HPDE6-E6E7 (cell line): ENCODE results near the gene PLEK.
"Not testable (repeated sequence)": the region's sequence is repeated elsewhere in the genome, so short reads cannot be mapped to it uniquely, and the experiment has no call there.

Source experiments
- DNase-seq: peaks from one replicate; pipeline ENCODE4 v3.0.0; 2011; ENCODE audit warnings: missing footprints; ENCODE audit errors: extremely low spot score

PLEK gene, protein sequence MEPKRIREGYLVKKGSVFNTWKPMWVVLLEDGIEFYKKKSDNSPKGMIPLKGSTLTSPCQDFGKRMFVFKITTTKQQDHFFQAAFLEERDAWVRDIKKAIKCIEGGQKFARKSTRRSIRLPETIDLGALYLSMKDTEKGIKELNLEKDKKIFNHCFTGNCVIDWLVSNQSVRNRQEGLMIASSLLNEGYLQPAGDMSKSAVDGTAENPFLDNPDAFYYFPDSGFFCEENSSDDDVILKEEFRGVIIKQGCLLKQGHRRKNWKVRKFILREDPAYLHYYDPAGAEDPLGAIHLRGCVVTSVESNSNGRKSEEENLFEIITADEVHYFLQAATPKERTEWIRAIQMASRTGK

DNA sequence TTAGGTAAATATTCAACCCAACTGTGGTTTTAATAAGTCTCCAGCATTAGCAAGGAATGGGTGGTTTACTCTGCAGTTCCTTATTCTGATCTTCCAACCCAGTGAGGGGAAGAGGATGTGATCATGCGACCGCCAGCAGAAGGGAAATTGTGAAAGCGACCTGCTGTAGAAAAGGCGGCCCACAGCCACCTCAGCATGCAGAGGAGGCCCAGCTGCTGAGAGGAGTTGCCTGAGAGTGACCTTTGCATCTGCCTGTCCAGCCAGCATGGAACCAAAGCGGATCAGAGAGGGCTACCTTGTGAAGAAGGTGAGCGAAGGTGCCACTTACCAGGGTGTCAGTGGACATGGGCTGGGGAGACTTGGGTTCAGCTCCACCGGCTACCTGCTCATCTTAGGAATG lies at the start of gene PLEK:
Gene PLEK, plus strand, starts transcription at position 196 of the 400 bp plus-strand sequence. Its CDS starts 70 bp downstream, at position 266.
- no peak for DNase-seq

DNA sequence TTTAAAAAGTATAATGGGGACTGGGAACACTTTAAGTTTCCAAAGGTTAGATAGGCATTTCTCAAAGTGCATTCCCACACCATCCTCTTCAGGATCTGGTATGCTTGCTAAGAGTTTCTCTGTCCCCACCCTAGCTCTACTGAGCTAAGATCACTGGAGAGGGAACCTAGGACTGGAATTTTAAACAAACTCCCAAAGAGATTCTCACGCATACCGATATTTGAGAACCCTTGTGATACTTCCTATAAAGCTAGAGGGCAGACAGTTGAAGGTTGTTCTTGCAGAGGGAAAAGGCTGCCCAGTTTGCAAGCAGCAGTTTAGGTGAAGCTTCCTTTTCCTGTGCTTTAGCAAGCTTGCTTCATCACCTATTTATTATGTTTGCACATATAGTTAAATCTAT lies 49.0 kb upstream of the PLEK start:
- no peak for DNase-seq

DNA sequence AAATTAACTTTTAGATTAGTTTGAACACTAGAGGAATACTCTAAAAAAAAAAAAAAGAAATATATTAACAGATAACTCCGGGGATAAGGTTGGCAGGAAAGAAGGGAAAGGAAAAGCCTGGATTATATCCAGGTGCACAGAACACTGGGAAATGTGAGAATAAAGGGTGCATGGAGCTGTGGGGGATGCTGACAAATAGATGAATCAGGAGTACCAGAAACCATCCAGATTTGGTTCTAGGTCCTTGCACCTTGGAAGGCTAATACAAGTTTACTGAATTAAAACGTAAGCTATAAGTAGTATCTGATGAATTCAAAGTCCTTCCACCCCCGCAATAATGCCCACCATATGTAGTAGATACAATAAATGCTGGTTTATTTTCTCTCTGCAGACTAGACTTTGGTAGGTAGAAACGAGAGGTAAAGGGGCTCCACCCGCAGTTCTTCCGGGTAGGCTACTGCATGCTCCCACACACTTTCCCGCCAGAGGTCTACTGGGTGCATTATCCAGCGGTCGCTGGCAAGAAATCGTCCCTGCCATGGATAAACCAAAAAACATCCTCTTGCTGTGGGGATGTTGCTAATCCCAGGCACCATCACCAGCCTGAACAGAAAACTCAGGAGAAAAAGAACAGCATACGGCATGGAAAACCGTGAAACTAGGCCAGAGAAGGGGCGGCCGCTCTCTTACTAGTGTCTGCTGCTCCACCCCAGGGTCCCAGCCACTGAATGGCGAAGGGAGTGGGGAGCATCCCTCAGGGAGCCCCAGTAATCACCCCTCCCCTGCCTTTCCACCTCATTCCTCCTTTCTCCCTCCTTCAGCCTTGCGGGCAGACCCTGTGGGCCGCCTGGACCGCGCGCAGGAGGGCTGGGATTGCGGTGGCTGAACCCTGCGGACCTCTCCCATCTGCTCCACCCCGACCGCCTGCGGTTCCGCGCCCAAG lies 46.8 kb upstream of the PLEK start:
- no peak for DNase-seq

DNA sequence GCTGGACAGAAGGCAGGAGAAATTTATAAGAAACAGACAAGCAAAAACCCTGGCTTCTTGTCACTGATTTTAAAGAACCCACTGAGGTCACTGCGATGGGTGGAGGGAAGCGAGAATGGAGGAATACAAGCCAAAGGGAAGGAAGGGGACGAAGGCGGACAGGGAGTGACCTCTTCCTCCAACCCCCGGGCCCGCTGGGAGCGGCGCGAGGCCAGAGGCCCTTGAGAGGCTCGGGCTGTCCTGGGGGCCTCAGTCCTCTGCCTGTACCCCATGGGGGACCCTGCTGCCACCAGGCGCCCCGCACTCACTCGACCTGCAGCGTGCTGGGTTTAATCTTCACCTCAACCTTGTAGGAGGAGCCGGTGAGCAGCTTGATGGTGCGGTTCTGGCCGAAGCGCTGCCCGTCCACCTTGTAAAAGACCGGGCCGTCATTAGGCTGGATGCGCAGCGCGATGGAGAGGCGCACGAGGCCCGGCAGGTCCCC lies 46.1 kb upstream of the PLEK start:
- DNase-seq = no peak

DNA sequence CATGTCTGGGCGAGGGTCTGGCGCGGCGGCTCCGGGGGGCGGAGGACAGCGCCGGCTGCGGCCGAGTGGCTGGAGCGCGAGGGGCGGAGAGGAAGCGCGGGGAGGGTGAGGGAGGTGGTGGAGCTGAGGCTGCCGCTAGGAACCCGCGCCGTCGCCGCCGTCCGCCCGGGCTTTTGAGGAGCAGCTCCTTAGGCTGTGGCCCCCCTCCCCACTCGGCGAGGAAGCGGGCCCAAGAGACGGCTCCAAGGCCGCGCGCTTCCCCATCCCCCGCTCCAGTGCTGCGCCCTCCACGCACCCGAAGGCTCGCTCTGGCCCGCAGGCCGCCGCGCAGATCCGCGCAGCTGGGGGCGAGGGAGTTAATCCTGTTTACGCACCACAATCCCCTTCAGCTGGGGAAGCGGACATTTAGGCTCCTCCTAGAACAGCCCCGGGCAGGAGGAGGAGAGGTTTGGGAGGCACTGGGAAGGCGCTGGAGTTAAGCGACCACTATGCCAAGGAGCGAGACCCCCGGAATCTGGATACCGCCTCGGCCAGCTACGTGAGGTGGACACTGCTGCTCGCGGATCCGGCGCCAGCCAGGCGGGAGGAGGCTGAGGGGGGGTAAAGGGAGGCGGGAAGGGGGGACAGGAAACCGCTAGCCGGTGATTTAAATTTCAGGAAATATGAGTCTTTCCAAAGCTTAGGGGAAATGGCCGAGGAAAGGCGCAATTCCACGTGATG lies 45.5 kb upstream of the PLEK start, which contains the start of gene CNRIP1:
Gene CNRIP1, minus strand, starts transcription at position 552 of the 720 bp plus-strand sequence. Its CDS starts 549 bp downstream, at position 3.
- DNase-seq = no peak

DNA sequence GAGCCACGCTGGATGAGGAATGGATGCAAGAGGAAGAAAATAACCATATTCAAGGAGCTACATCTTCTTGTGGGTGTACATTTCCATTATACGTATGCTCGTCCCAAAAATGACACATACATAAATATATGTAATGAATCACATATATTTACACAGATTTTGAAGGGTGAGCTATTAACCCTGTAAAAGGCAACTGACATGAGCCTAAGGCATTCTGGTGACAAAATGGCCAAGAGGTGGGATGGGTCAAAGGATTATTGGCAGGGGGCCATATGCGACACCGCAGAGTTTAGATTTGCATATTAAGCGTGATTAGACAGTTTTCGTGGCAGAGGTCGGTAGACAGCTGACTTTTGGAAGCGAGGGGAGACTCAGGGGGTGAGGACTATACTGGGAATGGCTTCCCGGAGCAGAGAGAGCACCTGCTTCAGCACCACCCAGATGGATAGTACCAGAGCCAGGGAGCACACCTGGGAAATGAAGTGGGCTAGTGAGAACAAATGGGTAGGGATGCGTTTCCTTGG lies 44.9 kb upstream of the PLEK start:
- DNase-seq = peak; percentile 41

DNA sequence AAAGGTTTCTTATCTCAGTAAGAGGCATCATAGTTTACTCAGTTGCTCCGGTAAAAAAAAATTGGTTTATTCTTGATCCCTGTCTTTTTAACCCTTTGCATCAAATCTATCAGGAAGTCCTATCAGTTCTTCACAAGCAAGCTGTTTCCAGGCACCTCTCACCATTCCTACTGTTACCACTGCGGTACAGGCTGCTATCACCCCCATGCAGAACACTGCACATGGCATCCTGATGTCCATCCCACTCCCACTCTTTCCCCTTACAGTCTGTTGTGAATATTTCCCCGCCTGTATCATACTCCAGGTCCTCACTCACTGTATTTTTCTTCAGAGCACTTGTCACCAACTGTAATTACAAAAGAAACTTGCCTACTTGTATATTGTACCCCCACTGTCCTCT lies 40.0 kb upstream of the PLEK start:
- no peak for DNase-seq

DNA sequence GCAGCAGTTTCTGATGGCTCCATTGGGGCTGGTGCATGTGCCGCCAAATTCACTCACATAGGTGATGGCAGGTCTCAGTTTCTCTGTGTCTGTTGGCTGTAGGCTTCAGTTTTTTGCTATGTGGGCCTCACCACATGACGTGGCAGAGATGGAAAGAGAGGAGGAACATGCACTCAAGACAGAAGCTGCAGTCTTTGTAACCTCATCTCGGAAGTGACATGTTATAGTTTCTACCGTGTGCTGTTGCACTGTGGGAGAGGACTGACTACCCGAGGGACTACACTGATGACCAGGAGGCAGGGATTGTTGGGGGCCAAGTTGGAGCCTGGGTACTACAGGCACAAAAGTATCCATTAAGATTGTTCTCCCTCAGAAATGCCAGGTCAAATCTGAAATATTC lies 36.2 kb upstream of the PLEK start:
- DNase-seq = no peak

DNA sequence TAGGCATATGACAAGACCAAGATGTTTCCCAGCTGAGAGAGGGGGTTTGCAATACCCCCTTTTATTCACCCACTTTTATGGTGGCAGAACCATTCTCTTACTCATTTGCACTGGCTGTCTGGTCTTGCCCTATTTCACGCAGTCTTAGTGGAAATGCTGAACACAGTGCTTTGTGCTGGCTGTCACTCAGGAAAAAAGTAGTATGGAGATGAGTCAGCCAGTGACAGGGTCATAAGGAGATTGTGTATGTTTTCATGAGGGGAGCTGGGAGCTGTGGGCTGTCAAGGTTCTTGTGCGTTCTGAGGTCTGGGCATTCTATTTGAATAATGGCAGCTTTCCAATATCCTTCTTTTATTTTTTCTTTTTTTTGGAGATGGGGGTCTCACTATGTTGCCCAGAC lies 34.4 kb upstream of the PLEK start:
- no peak for DNase-seq

DNA sequence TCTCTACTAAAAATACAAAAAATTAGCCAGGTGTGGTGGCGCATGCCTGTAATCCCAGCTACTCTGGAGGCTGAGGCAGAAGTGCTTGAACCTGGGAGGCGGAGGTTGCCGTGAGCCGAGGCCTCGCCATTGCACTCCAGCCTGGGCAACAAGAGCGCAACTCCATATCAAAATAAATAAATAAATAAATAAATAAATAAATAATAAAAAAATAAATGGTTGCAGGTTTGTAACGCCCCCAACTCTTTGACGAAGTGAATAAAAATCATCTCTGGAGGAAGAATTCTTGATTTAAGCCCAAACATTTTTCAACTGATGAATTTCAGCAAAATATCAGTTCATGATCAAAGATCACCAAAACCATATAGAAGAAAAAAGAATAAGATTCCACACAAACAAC lies 32.1 kb upstream of the PLEK start:
- no peak for DNase-seq

DNA sequence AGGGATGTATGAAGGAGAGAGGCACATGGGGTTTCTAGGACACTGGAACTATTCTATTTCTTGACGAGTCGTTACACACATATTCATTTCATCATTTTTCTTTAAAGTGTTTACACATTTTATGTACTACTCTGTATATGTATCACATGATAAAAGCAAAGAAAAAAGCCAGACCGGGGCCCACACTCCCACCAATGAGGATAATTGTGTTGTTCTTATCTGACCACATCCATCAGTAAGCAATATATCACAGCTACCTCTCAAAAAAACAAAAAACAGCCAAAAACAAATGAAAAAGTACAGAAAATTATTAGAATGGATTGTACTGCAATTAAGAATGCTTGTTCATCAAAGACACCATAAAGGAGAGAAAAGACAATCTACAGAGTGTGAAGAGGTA lies 31.2 kb upstream of the PLEK start:
- no peak for DNase-seq

DNA sequence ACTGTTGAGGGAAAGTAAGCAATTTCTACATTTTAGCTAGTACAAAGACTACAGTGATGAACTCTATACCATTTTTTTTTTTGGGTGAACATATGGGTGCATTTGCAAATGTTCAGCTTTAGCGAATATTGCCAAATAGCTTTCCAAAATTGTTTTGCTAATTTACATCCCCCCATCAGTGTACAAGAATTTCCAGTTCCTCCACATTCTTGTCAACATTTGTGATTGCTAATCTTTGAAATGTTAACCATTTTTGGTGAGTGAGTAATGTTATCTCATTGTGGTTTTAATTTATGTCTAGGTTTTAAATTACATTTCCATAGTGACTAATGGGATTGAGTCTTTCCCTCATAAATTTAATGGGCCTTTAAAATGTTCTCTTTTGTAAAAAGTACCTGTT lies 28.9 kb upstream of the PLEK start:
- peak; percentile 37 for DNase-seq

DNA sequence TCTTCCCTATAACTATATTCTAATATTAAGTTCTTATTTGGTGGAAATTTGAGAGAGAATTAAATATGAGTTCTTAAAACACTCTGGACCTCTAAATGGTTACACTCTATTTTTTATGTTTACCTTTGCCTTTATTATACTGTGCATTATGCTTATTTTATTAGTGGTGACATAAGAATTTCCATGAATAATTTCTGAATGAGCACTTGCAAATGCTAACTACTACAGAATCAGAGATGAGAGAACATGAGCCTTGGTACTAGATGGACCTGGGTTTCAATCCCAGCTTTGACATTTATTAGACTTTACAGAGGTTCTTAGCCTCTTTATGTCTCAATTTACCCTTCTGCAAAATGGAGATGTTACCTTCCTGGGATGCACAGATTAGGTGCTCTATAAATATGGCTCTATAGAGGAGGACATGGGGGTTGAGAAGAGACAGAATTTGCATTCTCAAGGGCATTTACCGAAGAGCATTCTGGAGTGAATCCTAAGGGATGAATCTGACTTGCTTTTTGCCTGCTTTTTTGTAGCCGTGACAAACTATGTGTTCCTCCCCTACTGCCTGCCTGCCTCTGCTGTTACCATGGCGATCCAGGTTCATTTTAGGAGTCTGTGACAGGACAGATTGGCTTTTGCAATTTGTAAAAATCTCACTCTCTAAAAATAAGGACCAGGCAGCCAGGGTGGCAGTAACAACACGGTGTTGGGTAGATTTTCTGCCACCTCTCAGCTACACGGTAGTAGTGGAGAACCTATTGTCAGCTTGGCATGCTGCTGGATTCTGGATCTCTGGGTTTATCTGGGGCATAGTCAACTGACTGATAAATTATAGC lies 24.6 kb upstream of the PLEK start:
- DNase-seq = no peak

DNA sequence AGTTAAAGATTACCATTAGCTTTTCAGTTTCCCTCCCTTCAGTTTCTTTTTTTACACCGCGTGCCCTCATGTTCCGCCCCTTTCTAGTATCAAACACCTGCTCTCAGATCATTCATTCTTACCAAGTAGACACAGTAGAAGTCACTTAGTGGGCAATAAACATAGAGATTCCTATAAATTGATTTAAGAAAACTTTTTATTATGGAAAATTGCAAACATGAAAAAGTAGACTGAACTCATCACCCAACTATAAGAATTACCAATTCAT lies 24.1 kb upstream of the PLEK start:
- DNase-seq = no peak

DNA sequence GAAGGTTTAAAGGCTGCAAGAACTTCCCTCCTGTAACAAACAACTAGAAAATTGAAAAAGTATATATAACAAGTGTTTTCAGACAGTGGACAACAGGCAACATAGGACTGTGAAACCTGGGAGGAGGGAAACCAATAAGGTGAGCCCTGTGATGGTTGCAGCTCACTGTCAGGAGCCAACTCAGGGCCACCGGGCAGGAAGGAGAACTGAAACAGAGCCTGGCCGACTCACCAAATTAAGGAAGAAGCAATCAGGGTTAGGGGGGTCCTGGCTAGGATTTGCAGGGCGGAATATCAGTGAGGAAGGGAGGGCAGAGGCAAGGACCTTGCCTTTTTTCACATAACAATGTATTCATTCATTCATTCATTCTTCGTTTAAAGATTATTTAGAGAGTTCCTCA lies 23.5 kb upstream of the PLEK start:
- no peak for DNase-seq

DNA sequence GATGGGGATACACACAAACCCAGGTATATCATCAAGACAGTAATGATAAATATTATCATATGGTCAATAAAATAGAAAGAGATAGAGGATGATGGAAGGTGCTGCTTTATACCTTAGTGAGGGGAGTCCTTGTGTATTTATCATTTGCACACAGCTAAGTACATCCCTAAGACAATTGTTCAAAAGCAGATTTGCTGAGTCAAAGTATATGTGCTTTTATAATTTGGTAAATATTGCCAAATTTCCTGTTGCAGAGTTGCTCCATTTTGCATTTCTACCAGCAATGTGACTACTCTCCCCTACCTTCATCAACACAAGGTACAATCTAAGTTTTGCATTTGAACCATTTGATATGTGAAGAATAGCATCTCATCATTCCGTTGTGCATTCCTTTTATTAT lies 22.6 kb upstream of the PLEK start:
- DNase-seq = no peak

DNA sequence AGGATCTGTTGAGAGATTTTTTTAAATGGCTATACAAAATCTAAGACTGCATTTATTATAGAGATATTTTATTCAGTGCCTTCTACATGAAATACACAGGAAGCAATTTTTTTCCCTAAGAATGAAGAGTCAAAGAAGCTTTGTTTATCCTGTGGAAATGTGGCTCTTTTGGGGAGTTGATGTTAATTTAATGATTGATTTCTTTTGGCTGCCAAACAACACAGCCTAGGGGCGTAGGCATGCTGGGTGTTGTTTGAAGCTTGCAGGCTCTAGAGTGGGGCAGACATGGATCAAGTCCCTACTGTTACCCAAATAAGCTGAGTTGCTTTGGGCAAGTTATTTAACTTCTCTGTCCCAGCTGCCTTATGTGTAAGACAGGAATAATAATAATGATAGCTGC lies 21.1 kb upstream of the PLEK start:
- DNase-seq = no peak

DNA sequence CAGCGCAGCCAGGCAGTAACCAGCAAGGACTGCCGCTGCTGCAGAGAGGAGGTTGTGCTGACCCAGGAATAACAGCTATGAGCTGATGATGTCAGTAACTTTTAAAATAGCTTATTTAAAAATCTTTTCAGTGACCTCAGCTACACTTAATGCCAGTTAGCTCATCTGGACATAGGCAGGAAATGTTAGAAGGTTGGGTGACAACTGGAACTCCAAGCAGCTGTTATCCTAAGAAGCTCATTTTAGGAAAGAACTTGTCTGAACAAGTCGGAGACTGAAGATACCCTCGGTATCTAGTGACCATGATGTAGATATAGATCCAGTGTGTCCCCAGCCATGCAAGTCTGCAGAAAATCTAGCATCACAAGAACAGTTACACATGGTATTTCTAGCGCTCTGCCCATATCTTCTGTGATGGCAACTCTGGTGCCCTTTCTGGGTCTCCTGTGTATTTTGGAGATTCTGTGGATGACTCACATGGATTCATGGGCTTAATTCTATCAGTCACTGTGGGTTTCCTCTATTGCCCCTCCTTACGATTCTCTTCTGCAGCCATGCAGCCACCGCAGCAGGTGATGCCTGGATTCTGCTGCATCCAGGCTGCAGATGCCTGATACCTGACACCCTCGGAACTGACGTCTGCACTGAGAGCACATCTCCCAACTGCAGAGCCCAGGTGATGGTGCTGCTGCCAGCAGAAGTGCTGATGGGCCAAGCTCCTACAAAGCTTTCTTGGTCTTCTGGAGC lies 19.8 kb upstream of the PLEK start:
- no peak for DNase-seq

DNA sequence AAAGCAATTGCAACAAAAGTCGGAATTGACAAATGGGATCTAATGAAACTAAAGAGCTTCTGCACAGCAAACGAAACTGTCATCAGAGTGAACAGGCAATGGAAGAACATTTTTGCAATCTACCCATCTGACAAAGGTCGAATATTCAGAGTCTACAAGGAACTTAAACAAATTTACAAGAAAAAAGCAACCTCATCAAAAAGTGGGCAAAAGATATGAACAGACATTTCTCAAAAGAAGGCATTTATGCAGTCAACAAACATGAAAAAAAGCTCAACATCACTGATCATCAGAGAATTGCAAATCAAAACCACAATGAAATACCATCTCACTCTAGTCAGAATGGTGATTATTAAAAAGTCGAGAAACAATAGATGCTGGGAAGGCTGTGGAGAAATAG lies 16.0 kb upstream of the PLEK start:
- DNase-seq = not testable (repeated sequence)

DNA sequence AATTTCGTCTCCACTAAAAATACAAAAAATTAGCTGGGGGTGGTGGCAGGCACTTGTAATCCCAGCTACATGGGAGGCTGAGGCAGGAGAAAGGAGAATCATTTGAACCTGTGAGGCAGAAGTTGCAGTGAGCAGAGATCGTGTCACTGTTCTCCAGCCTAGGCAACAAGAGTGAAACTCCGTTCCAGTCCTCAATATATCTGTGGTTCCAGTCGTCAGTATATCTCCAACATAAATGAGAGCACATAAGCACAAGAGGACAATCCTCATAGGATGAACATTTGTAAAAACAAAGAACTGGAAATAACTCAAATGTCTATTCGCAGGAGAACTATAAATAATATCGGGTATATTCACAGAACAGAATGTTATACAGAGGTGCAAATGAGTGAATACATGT lies 13.1 kb upstream of the PLEK start:
- DNase-seq = no peak
